ENCODE data around the gene CSTF3.

CSTF3 gene

DNA sequence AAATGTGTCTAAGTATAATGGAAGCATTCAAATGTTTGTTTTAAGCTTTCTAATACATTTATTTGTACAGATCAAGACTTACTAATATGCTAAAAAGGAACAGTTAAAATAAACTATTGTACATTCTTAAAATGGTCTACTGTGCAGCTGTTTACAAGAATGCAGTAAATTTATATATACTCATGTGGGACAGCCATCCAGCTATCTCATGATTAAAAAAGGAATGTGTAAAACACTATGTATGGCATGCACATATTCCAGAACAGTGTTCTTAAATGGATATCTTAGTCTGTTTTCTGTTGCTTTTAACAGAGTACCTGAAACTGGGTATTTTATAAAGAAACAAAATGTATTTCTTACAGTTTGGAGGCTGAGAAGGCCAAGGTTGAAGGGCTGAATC is 30.2 kb upstream of the CSTF3 start:
- no peak for DNase-seq (ENCODE audit: low read depth in 2 of 2)
- TF ChIP-seq, protein P1, sequence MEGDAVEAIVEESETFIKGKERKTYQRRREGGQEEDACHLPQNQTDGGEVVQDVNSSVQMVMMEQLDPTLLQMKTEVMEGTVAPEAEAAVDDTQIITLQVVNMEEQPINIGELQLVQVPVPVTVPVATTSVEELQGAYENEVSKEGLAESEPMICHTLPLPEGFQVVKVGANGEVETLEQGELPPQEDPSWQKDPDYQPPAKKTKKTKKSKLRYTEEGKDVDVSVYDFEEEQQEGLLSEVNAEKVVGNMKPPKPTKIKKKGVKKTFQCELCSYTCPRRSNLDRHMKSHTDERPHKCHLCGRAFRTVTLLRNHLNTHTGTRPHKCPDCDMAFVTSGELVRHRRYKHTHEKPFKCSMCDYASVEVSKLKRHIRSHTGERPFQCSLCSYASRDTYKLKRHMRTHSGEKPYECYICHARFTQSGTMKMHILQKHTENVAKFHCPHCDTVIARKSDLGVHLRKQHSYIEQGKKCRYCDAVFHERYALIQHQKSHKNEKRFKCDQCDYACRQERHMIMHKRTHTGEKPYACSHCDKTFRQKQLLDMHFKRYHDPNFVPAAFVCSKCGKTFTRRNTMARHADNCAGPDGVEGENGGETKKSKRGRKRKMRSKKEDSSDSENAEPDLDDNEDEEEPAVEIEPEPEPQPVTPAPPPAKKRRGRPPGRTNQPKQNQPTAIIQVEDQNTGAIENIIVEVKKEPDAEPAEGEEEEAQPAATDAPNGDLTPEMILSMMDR (IDR thresholded peaks at IDR 0.05; ENCODE audit: low read depth, low read length), result no peak
- no peak overlapping the region for H3K4me3 ChIP-seq (replicated peaks in 1 of 2; ENCODE audit: low read depth in 2 of 2, low read length in 2 of 2)

GRCh38 chr11:33187998-33188722 is 26.9 kb upstream of the CSTF3 start:
- TF ChIP-seq, protein P1 (IDR thresholded peaks at IDR 0.05; ENCODE audit: low read depth, low read length), result no peak
- no peak overlapping the region for H3K4me3 ChIP-seq (replicated peaks in 1 of 2; ENCODE audit: low read depth in 2 of 2, low read length in 2 of 2)
- DNase-seq (ENCODE audit: low read depth in 2 of 2), result no peak

- DNase-seq (ENCODE audit: low read depth in 2 of 2), result no peak
- TF ChIP-seq, protein P1 (IDR thresholded peaks at IDR 0.05; ENCODE audit: low read depth, low read length), result no peak
- no peak overlapping the region for H3K4me3 ChIP-seq (replicated peaks in 1 of 2; ENCODE audit: low read depth in 2 of 2, low read length in 2 of 2)
These were observed 24.5 kb upstream of the CSTF3 start for GRCh38 chr11:33185756-33186155.

DNA sequence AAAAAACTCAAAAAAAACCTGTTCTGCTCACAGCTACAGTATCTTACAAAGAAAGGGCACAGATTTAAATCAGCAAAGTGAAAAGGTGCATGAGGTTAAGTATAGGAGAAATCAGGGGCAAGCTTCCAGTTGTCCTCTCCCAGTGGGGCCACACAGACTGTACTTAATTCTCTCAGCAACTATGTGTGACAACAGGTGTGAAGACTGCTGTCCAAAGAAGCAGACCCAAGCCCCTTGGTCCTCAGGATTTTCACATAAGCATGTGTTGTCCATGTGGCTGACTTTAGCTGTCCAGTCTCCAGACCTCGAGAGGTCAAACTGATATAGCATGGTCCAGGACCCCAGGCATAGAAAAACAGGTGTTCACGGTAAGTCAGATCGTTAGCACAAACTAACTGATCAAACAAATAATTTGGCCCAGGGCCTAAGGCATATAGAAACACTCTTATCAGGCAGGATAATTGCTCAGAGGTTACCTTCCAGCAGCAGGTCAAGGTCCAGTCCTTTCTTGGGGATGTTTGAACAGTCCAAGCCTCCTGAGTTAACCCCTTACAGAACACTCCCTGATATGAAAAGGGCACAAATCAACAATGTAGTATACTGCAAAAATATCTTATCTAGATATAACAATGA is 21.1 kb upstream of the CSTF3 start:
- no peak overlapping the region for H3K4me3 ChIP-seq (replicated peaks in 1 of 2; ENCODE audit: low read depth in 2 of 2, low read length in 2 of 2)
- no peak for DNase-seq (ENCODE audit: low read depth in 2 of 2)
- TF ChIP-seq, protein P1 (IDR thresholded peaks at IDR 0.05; ENCODE audit: low read depth, low read length), result no peak

GRCh38 chr11:33179348-33179803 is 18.1 kb upstream of the CSTF3 start:
- no peak overlapping the region for H3K4me3 ChIP-seq (replicated peaks in 1 of 2; ENCODE audit: low read depth in 2 of 2, low read length in 2 of 2)
- TF ChIP-seq, protein P1 (IDR thresholded peaks at IDR 0.05; ENCODE audit: low read depth, low read length), result no peak
- DNase-seq (ENCODE audit: low read depth in 2 of 2), result peak in 1 of 2 donors; percentile 68

- TF ChIP-seq, protein P1 (IDR thresholded peaks at IDR 0.05; ENCODE audit: low read depth, low read length), result no peak
- DNase-seq (ENCODE audit: low read depth in 2 of 2), result no peak
- no peak overlapping the region for H3K4me3 ChIP-seq (replicated peaks in 1 of 2; ENCODE audit: low read depth in 2 of 2, low read length in 2 of 2)
These were observed 17.3 kb upstream of the CSTF3 start for GRCh38 chr11:33178443-33179180.
